Left ventricle myocardium inferior (tissue), 1 donor: ENCODE data around the gene HRAS. TPM values are rescaled to one million over a fixed set of nuclear protein-coding genes. Genes with fewer than 3 reads are reported as not detected.

Source experiments
- DNase-seq: peaks from one replicate; pipeline ENCODE4 v3.0.0-alpha.2; 2020
- H3K27ac ChIP-seq: fragments of 200-600 bp; replicated peaks from 2 replicates; pipeline ENCODE4 v1.8.0; 2021
- H3K27me3 ChIP-seq: fragments of 200-600 bp; 2 replicates; pipeline ENCODE4 v1.8.0; 2021; ENCODE audit warnings: low read depth
- H3K36me3 ChIP-seq: fragments of 200-600 bp; 2 replicates; pipeline ENCODE4 v1.8.0; 2021
- H3K4me1 ChIP-seq: fragments of 200-600 bp; 2 replicates; pipeline ENCODE4 v1.8.0; 2021
- H3K4me3 ChIP-seq: fragments of 200-600 bp; 2 replicates; pipeline ENCODE4 v1.8.0; 2021; ENCODE audit warnings: mild to moderate bottlenecking, moderate library complexity
- H3K9me3 ChIP-seq: fragments of 200-600 bp; replicated peaks from 2 replicates; pipeline ENCODE4 v1.8.0; 2021
- CTCF ChIP-seq: fragments of 200-600 bp; IDR thresholded peaks from 2 replicates; pipeline ENCODE4 v1.8.0; 2021; ENCODE audit warnings: antibody characterized with exemption, mild to moderate bottlenecking, borderline replicate concordance
- intact Hi-C: fragments of 100-400 bp; cut with micrococcal nuclease; formaldehyde crosslinking; loops from one replicate; pipeline ENCODE4 v1.11.0; 2022
- total RNA-seq: library from RNA; stranded (reverse); fragmentation: NEBNext Ultra II Directional; extraction: Animal tissue kit (Norgen Biotek cat#: 25700); gene quantifications from one replicate; pipeline ENCODE4 v1.2.1, GENCODE V29; 2021
- donor health status: DM: no; HTN: yes; CAD: no; lungs with severe emphysema.

Gene HRAS
- total RNA-seq, 1 donor from 2014 or later, result 55.9 TPM

DNA sequence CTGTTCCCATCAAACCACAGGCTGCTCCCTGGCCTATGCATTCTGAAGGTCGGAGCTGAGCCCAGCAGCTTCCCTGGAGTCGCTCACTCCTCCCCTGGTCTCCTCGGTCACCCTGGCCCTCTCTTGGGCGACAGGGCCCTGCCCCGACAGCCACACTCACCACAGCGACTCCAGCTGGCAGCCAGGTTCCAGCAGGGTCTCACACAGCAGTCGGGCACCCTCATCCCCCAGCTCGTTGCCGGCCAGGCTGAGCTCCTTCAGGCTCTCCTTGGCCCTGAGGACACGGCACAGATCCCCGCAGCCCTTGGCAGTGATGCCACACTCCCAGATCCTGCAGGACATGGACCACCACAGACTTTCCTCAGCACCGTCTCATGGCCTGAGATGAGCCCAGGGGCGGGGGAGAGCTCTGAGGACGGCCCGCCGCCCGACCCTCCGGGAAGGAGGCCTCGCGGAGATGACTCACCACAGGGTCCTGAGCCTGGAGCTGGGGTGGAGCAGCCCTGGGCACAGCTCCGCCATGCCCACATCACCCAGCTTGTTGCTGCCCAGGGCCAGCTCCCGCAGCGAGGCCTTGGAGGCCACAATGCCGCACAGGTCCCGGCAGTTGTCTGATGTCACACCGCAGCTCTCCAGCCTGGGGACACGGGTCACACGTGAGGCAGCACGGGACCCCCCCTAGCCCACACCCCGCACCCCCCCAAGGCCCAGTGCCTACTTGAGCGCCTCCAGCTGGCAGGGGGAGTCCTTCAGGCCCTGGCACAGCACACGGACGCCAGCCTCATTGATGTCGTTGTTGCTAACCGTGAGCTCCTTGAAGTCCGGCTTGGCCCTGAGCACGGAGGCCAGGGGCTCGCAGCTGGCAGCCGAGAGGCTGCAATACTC is 36.8 kb downstream of the HRAS start:
- Histone ChIP-seq H3K27me3 (no peaks in the 10 kb centered on the region), H3K36me3 (peaks cover 78% of the 10 kb centered on the region), H3K4me3 (no peak overlapping the region), H3K27ac (peak overlapping the region; percentile 99), H3K4me1 (peaks cover 81% of the 10 kb centered on the region), H3K9me3 (no peaks in the 10 kb centered on the region)
- no peak for TF ChIP-seq CTCF
- DNase-seq, result no peak
- intact Hi-C loops, result no loop called here

DNA sequence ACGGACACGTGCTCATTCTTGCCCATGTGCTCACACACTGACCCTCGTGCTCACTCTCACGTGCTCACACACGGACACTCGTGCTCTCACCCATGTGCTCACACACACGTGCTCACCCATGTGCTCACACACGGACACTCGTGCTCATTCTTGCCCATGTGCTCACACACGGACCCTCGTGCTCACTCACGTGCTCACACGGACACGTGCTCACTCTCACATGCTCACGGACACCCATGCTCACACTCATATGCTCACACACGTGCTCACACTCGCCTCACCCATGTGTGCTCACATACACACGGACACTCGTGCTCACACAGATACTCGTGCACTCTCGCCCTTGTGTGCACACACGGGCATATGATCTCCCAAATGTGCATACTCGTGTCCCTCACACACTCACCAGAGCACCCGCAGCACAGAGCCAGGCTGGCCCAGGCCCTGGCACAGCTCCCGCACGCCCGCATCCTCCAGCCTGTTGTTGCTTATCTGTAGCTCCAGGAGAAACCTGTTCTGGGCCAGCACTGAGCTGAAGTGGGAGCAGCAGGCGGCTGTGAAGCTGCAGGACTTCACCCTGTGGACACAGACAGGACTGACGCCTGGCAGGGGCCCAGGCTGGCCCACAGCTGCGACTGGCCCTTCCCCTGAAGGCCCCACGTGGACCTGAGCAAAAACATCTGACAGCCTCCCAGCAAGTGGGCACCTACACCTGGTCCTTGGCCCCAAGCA is 37.6 kb downstream of the HRAS start:
- Histone ChIP-seq H3K27ac (peak overlapping the region; percentile 99), H3K9me3 (no peaks in the 10 kb centered on the region), H3K27me3 (no peaks in the 10 kb centered on the region), H3K4me3 (no peak overlapping the region), H3K36me3 (peaks cover 86% of the 10 kb centered on the region), H3K4me1 (peaks cover 73% of the 10 kb centered on the region)
- DNase-seq, result peak; percentile 62
- intact Hi-C loops, result no loop called here
- TF ChIP-seq CTCF, result peak; percentile 36

GRCh38 chr11:496834-497564 is 38.4 kb downstream of the HRAS start:
- no peak for DNase-seq
- peaks cover 88% of the 10 kb centered on the region for H3K36me3 ChIP-seq
- intact Hi-C loops, result no loop called here

DNA sequence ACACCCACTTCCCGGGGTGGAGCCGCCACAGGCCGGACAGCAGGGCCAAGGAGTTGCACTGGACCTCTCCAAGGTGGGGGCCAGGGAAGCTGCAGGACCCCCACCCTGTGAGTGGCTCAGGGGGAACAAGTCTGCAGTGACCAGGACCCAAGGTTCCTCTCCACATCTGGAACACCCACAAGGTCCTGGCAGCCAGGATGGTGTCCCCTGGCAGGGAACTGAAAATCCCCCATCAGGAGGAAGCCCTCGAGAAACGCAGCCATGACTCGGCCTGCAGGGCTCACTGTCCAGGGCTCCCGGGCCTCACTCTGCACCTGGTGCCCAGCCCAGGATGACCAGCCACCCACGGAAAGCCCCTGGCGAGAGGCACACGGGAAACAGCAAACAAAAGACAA is 39.8 kb downstream of the HRAS start:
- H3K36me3 ChIP-seq, result peaks cover 86% of the 10 kb centered on the region
- no peak for TF ChIP-seq CTCF
- H3K4me1 ChIP-seq, result peaks cover 51% of the 10 kb centered on the region
- no peaks in the 10 kb centered on the region for H3K27me3 ChIP-seq
- no peak overlapping the region for H3K4me3 ChIP-seq
- no peak for DNase-seq
- intact Hi-C loops, result no loop called here
- H3K27ac ChIP-seq, result peak overlapping the region; percentile 15
- H3K9me3 ChIP-seq, result no peaks in the 10 kb centered on the region

More at GRCh38 chr11:496834-497564, 38.4 kb downstream of the HRAS start:
- H3K27me3 ChIP-seq, result no peaks in the 10 kb centered on the region
- H3K4me1 ChIP-seq, result peaks cover 65% of the 10 kb centered on the region
- H3K27ac ChIP-seq, result no peak overlapping the region
- H3K9me3 ChIP-seq, result no peaks in the 10 kb centered on the region
- no peak overlapping the region for H3K4me3 ChIP-seq
- TF ChIP-seq CTCF, result no peak
